Spleen (tissue), 11 donors: Measurements from ENCODE around the gene BYSL. TPM values are rescaled to one million over a fixed set of nuclear protein-coding genes. Genes with fewer than 3 reads are reported as not detected.

Experiments
- DNase-seq: peaks from one replicate; pipeline ENCODE4 v3.0.0-alpha.2; 2020
- H3K27ac ChIP-seq, 8 donors: fragments of 200-600 bp; sonication (generic) in 7 of 8; 1 replicate in 4 of 8; 2 replicates in 4 of 8; pipeline versions ENCODE4 v1.5.0 to v1.8.0; 2016 to 2021; ENCODE audit warnings: inconsistent platforms in 4 of 8, mild to moderate bottlenecking in 4 of 8, moderate library complexity in 1 of 8
- H3K27me3 ChIP-seq, 7 donors: fragments of 200-600 bp; sonication (generic) in 6 of 7; replicated peaks in 1 of 7; 1 replicate in 4 of 7; 2 replicates in 3 of 7; pipeline versions ENCODE4 v1.5.0 to v1.8.0; 2016 to 2021; ENCODE audit warnings: inconsistent platforms in 3 of 7, mild to moderate bottlenecking in 1 of 7
- H3K36me3 ChIP-seq, 6 donors: fragments of 200-600 bp; sonication (generic) in 5 of 6; 1 replicate in 4 of 6; 2 replicates in 2 of 6; pipeline versions ENCODE4 v1.5.0 to v1.8.0; 2016 to 2021; ENCODE audit warnings: inconsistent platforms in 2 of 6
- H3K4me1 ChIP-seq, 6 donors: fragments of 200-600 bp; sonication (generic) in 5 of 6; 1 replicate in 3 of 6; 2 replicates in 3 of 6; pipeline versions ENCODE4 v1.5.0 to v1.8.0; 2016 to 2021; ENCODE audit warnings: inconsistent platforms in 3 of 6
- H3K4me3 ChIP-seq, 8 donors: fragments of 200-600 bp; sonication (generic) in 7 of 8; 1 replicate in 4 of 8; 2 replicates in 4 of 8; pipeline versions ENCODE4 v1.5.0 to v1.8.0; 2016 to 2021; ENCODE audit warnings: inconsistent platforms in 4 of 8, mild to moderate bottlenecking in 4 of 8, moderate library complexity in 2 of 8
- H3K9me3 ChIP-seq, 8 donors: fragments of 200-600 bp; sonication (generic) in 7 of 8; 1 replicate in 4 of 8; 2 replicates in 4 of 8; pipeline versions ENCODE4 v1.5.0 to v1.8.0; 2016 to 2021; ENCODE audit warnings: inconsistent platforms in 4 of 8
- POLR2A ChIP-seq, 3 donors: fragments of 450-650 bp; IDR thresholded peaks; one replicate each; pipeline ENCODE4 v1.5.1; 2017; ENCODE audit warnings: antibody characterized with exemption in 3 of 3, mild to moderate bottlenecking in 1 of 3
- POLR2AphosphoS5 ChIP-seq, 3 donors: sonication (generic); formaldehyde crosslinking; IDR thresholded peaks; one replicate each; pipeline ENCODE4 v1.5.1; 2017; ENCODE audit warnings: antibody characterized with exemption in 3 of 3
- WGBS, 5 donors: extraction: QIAGEN DNeasy Blood & Tissue Kit in 3 of 5; methylation state at CpG; one replicate each; pipeline versions ENCODE4 v1.1.5 to v1.1.7; 2013 to 2018; 5-methylcytosine and 5-hydroxymethylcytosine counted together
- intact Hi-C: fragments of 100-400 bp; cut with DNase I; formaldehyde crosslinking; loops from one replicate; pipeline ENCODE4 v1.15.0; 2023; ENCODE audit warnings: low total_unique reads
- polyA plus RNA-seq, 3 donors: library from polyadenylated mRNA; stranded (reverse); fragments of 200-250 nt; gene quantifications; one replicate each; pipeline ENCODE4 v1.2.1, GENCODE V29; 2013
- total RNA-seq, 7 donors: library from RNA; depleted of rRNA in 3 of 7; stranded (reverse); fragments of >200 nt in 3 of 7; fragmentation: NEBNext Ultra II Directional in 4 of 7; extraction: Animal tissue kit (Norgen Biotek cat#: 25700) in 4 of 7; gene quantifications; one replicate each; pipeline versions ENCODE4 v1.1.0 to v1.2.1, GENCODE V29; 2016 to 2021
- TF ChIP-seq, protein P1 (sequence below), 11 experiments: fragments of 200-600 bp in 7 of 11; fragments of 450-650 bp in 4 of 11; sonication (generic) in 4 of 11; IDR thresholded peaks in 8 of 11; conservative IDR thresholded peaks in 3 of 11; 1 replicate in 7 of 11; 2 replicates in 4 of 11; pipeline versions ENCODE4 v1.4.0 to v1.8.0; 2016 to 2021; ENCODE audit warnings: antibody characterized with exemption in 11 of 11, inconsistent platforms in 4 of 11, mild to moderate bottlenecking in 1 of 11
- donor health status: healthy with polysubstance abuse.
- donor health status: DM: no; HTN: no; CAD: no; lungs with moderate emphysema.
- donor health status: DM: no; HTN: no; CAD: no.
- donor health status: Bipolar disorder and iron deficiency.
- donor health status: healthy.
- donor health status: DM: no; HTN: no; CAD: no.
- donor health status: DM: yes; HTN: yes; CAD: no.

Gene BYSL
- total and polyA plus RNA-seq, 10 donors = 5.9 to 19.7 (median 10.4) TPM

DNA sequence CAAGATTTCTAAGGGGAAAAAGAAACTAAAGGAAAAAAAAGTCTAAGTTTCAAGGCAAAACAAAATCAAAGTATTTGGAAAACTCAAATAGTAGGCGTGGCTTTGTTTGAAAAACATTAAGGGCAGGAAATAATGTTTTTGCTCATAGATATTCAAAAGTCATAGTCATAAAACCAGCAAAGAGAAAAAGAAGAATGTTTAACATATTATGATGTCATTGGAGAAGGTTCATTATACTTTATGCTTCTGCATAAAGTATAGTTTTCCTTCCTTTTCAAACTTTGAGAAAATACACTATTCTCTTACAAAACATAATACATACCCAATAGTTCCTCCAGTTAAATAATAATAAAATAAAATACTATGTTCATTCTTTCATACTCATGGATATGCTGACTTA lies 39.8 kb upstream of the BYSL start:
- intact Hi-C loops = no loop called here
- no peak for TF ChIP-seq POLR2AphosphoS5 (IDR thresholded peaks at IDR 0.05)
- H3K9me3 ChIP-seq = no peaks in the 10 kb centered on the region
- H3K36me3 ChIP-seq = no peaks in the 10 kb centered on the region
- WGBS, 5 donors = 91 to 96% (median 94%) methylated on average over 1 of the region's 1 CpG
- H3K27ac ChIP-seq = no peak overlapping the region
- no peaks in the 10 kb centered on the region for H3K4me1 ChIP-seq
- H3K4me3 ChIP-seq = no peak overlapping the region
- no peaks in the 10 kb centered on the region for H3K27me3 ChIP-seq
- DNase-seq = no peak

- no peak for TF ChIP-seq POLR2A (IDR thresholded peaks at IDR 0.05)
- no peak for TF ChIP-seq POLR2AphosphoS5 (IDR thresholded peaks at IDR 0.05)
- TF ChIP-seq, protein P1, sequence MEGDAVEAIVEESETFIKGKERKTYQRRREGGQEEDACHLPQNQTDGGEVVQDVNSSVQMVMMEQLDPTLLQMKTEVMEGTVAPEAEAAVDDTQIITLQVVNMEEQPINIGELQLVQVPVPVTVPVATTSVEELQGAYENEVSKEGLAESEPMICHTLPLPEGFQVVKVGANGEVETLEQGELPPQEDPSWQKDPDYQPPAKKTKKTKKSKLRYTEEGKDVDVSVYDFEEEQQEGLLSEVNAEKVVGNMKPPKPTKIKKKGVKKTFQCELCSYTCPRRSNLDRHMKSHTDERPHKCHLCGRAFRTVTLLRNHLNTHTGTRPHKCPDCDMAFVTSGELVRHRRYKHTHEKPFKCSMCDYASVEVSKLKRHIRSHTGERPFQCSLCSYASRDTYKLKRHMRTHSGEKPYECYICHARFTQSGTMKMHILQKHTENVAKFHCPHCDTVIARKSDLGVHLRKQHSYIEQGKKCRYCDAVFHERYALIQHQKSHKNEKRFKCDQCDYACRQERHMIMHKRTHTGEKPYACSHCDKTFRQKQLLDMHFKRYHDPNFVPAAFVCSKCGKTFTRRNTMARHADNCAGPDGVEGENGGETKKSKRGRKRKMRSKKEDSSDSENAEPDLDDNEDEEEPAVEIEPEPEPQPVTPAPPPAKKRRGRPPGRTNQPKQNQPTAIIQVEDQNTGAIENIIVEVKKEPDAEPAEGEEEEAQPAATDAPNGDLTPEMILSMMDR (IDR thresholded peaks at IDR 0.05 in 8 of 11, conservative IDR thresholded peaks at IDR 0.05 in 3 of 11) = no peak
- Histone ChIP-seq H3K4me3 (no peak overlapping the region), H3K4me1 (no peaks in the 10 kb centered on the region), H3K36me3 (no peaks in the 10 kb centered on the region), H3K27me3 (no peaks in the 10 kb centered on the region), H3K27ac (no peak overlapping the region), H3K9me3 (no peaks in the 10 kb centered on the region)
- intact Hi-C loops = no loop called here
- WGBS, 5 donors = 87 to 95% (median 91%) methylated on average over 5 of the region's 5 CpGs
- no peak for DNase-seq
Measured at GRCh38 chr6:41884957-41885356, 36.3 kb upstream of the BYSL start.

DNA sequence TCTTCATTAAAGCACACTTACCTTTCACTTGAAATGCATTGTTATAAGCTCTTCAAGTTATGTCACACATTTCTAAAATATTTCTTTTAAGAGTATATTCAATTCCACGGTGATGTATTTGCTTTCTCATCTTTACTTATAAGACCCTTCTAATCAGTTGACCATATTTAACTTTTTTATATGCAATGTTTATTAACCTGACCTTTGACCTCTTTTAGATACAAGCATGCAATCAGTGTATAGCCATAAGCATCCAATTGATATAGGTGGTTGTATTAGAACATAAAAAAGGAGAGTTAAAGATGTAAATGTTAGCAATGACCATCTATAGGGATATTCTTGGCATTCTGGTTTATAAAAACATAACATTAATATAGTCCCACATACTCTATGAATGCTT lies 35.4 kb upstream of the BYSL start:
- no peak for DNase-seq
- WGBS, 5 donors = 93 to 100% (median 94%) methylated on average over 1 of the region's 1 CpG
- no peaks in the 10 kb centered on the region for H3K4me1 ChIP-seq
- no peaks in the 10 kb centered on the region for H3K36me3 ChIP-seq
- H3K27ac ChIP-seq = no peak overlapping the region
- TF ChIP-seq POLR2A (IDR thresholded peaks at IDR 0.05) (no peak), POLR2AphosphoS5 (IDR thresholded peaks at IDR 0.05) (no peak)
- TF ChIP-seq, protein P1 (IDR thresholded peaks at IDR 0.05 in 8 of 11, conservative IDR thresholded peaks at IDR 0.05 in 3 of 11) = no peak
- no peaks in the 10 kb centered on the region for H3K9me3 ChIP-seq
- H3K4me3 ChIP-seq = no peak overlapping the region
- H3K27me3 ChIP-seq = no peaks in the 10 kb centered on the region
- intact Hi-C loops = no loop called here

- Histone ChIP-seq H3K27me3 (no peaks in the 10 kb centered on the region), H3K4me3 (no peak overlapping the region), H3K36me3 (no peaks in the 10 kb centered on the region), H3K9me3 (no peaks in the 10 kb centered on the region), H3K4me1 (no peaks in the 10 kb centered on the region), H3K27ac (no peak overlapping the region)
- no peak for DNase-seq
- no peak for TF ChIP-seq POLR2AphosphoS5 (IDR thresholded peaks at IDR 0.05)
- TF ChIP-seq, protein P1 (IDR thresholded peaks at IDR 0.05 in 8 of 11, conservative IDR thresholded peaks at IDR 0.05 in 3 of 11) = no peak
- 65 to 76% (median 73%) methylated on average over 4 of the region's 4 CpGs for WGBS, 5 donors
- intact Hi-C loops = no loop called here
Measured at GRCh38 chr6:41887331-41887751, 34.0 kb upstream of the BYSL start.
